SK-N-SH (cell line): Measurements from ENCODE around the gene ZDHHC8.

ENCODE experiments used
- FOXM1 ChIP-seq: IDR thresholded peaks from 2 replicates; pipeline ENCODE4 v1.4.0; 2012; ENCODE audit warnings: low read depth, mild to moderate bottlenecking
- JUND ChIP-seq: IDR thresholded peaks from 2 replicates; pipeline ENCODE4 v1.4.0; 2012
- NFIC ChIP-seq: IDR thresholded peaks from 2 replicates; pipeline ENCODE4 v1.4.0; 2012; ENCODE audit warnings: borderline replicate concordance
- USF2 ChIP-seq: fragments of 150-350 bp; IDR thresholded peaks from 2 replicates; pipeline ENCODE4 v1.6.1; 2017; ENCODE audit warnings: antibody characterized with exemption, low read length, low read depth, borderline replicate concordance

DNA sequence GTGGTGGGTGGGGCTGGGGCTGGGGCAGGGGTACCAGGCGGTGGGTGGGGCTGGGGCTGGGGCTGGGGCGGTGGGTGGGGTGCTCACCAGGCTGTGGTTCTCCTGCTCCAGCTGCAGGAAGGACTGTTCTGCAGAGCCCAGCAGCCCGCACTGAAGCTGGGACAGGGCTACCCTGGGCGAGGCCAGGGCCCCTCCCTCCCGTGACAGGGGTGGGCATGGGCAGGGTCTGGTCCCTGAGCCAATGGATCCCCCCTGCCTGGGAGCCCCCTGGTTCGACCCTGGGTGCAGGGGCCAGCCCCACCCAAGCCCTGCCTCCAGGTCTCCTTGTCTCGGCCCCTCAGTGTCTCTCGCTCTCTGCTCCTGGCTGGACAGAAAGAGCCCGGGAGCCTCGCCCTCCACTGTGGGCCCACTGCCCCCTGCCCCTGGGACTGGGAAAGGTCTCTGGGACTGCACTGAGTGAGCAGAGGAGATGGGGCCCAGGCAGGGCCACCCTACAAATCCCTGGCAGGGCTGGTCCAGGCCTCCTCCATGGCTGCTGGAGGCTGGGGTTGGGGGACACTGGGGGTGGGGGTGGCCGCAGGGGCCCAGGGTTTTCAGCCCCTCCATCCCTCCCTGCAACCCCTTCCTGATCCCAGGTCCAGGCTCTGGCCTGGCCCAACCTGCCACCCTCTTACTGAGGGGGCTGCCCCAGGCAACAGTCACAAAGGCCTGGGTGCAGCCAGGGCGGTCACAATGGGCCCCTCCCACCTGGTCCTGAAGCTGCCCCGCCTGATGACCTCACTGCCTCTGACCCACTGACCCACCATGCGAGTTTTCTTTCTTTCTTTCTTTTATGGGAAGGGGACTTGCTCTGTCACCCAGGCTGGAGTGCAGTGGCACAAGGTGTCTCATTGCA is 19.0 kb downstream of the ZDHHC8 start, which contains the start of gene CCDC188:
- TF ChIP-seq NFIC (no peak), JUND (no peak), FOXM1 (no peak), USF2 (no peak)
